ENCODE data around the gene ADAP1.
"Not testable (repeated sequence)": the region's sequence is repeated elsewhere in the genome, so short reads cannot be mapped to it uniquely, and the experiment has no call there.

ADAP1 gene

GRCh38 chr7:875051-875450, 79.4 kb downstream of the ADAP1 start:
- no peak for DNase-seq (ENCODE audit: low read depth)
- no peak for TF ChIP-seq CTCF (conservative IDR thresholded peaks at IDR 0.05; ENCODE audit: control insufficient read depth, insufficient read depth, low read depth, low read length)
- H3K4me3 ChIP-seq (ENCODE audit: control insufficient read depth, low read depth, low read length) = no peak overlapping the region

- no peak overlapping the region for H3K4me3 ChIP-seq (ENCODE audit: control insufficient read depth, low read depth, low read length)
- no peak for TF ChIP-seq CTCF (conservative IDR thresholded peaks at IDR 0.05; ENCODE audit: control insufficient read depth, insufficient read depth, low read depth, low read length)
- DNase-seq (ENCODE audit: low read depth) = no peak
These were observed 80.3 kb downstream of the ADAP1 start for GRCh38 chr7:874031-874749.

GRCh38 chr7:873367-874002, 81.0 kb downstream of the ADAP1 start:
- TF ChIP-seq CTCF (conservative IDR thresholded peaks at IDR 0.05; ENCODE audit: control insufficient read depth, insufficient read depth, low read depth, low read length) = peak; percentile 98
- DNase-seq (ENCODE audit: low read depth) = peak; percentile 85
- H3K4me3 ChIP-seq (ENCODE audit: control insufficient read depth, low read depth, low read length) = no peak overlapping the region

GRCh38 chr7:872685-873084, 81.8 kb downstream of the ADAP1 start:
- not testable (repeated sequence) for DNase-seq (ENCODE audit: low read depth); H3K4me3 ChIP-seq (ENCODE audit: control insufficient read depth, low read depth, low read length)

GRCh38 chr7:871900-872537, 82.5 kb downstream of the ADAP1 start:
- no peak for DNase-seq (ENCODE audit: low read depth)
- no peak overlapping the region for H3K4me3 ChIP-seq (ENCODE audit: control insufficient read depth, low read depth, low read length)
- no peak for TF ChIP-seq CTCF (conservative IDR thresholded peaks at IDR 0.05; ENCODE audit: control insufficient read depth, insufficient read depth, low read depth, low read length)

- TF ChIP-seq CTCF (conservative IDR thresholded peaks at IDR 0.05; ENCODE audit: control insufficient read depth, insufficient read depth, low read depth, low read length) = no peak
- no peak for DNase-seq (ENCODE audit: low read depth)
- H3K4me3 ChIP-seq (ENCODE audit: control insufficient read depth, low read depth, low read length) = no peak overlapping the region
These were observed 85.1 kb downstream of the ADAP1 start for GRCh38 chr7:869348-869747.

GRCh38 chr7:868189-868486, 86.3 kb downstream of the ADAP1 start:
- no peak for DNase-seq (ENCODE audit: low read depth)
- no peak for TF ChIP-seq CTCF (conservative IDR thresholded peaks at IDR 0.05; ENCODE audit: control insufficient read depth, insufficient read depth, low read depth, low read length)
- H3K4me3 ChIP-seq (ENCODE audit: control insufficient read depth, low read depth, low read length) = no peak overlapping the region

Measured in fibroblast of mammary gland (primary cell).